NCI-H69 (cell line): ENCODE results near the gene SERPINB3.
"Not testable (repeated sequence)": the region's sequence is repeated elsewhere in the genome, so short reads cannot be mapped to it uniquely, and the experiment has no call there.

ENCODE experiments used
- DNase-seq: peaks from one replicate; lab custom pipeline; 2025; lab: John Stamatoyannopoulos, UW

SERPINB3 gene

DNA sequence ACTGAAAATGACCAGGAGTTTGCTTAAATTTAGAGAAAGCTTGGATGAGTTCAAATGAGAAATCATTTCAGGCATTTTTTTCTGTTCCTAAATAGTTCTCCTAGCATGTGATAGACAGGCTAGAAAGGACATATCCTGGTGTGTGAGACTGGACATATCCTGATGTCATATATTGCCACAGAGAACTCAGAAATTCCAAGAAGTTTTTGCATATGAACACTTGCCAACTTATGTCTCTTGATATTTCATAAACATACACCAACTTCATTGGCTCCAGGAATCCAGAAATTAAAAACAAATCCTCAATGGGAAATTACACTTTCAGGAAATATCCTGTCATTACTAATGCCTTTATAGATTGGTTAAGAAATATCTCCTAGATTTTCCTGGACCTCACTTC, 14.8 kb downstream of the SERPINB3 start:
- no peak for DNase-seq

DNA sequence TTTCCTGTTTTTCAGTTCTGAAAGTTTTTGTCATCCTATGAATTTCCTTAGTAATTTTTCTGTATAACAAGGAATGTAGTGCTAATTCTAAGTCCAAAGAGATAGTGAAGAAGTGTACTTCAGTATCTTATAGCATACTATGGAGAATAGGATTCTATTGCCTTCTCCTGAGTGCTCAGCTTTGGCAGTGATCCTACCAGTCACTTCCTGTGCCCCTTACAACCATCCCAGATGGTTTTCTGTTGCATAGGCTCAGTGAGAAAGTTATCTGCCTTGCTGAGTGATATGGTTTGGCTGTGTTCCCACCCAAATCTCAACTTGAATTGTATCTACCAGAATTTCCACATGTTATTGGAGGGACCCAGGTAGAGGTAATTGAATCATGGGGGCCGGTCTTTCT, 17.0 kb downstream of the SERPINB3 start:
- DNase-seq, result not testable (repeated sequence)

DNA sequence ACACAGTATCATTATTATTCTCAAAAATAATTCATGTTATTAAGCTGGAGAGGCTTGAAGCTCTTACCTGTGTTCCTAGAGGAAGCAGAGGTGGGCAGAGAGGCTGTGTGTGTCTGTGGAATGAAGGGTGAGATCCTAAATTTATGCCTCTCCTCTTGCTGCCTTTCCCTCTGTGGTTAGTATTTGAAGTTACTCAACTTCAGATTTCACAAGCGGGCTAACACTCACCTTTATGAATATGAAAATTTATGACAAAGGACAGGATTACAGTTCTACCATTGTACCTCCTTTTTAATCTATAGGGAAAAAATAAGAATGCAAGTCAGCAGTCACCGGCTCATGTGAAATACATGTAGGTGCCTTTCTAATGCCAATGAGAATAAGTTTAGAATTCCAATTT, 17.6 kb downstream of the SERPINB3 start, which contains the start of gene SERPINB4:
SERPINB4 (minus strand) TSS at position 115 of the 400 bp plus-strand sequence. CDS start 679 bp downstream, outside the sequence.
- DNase-seq, result not testable (repeated sequence)

DNA sequence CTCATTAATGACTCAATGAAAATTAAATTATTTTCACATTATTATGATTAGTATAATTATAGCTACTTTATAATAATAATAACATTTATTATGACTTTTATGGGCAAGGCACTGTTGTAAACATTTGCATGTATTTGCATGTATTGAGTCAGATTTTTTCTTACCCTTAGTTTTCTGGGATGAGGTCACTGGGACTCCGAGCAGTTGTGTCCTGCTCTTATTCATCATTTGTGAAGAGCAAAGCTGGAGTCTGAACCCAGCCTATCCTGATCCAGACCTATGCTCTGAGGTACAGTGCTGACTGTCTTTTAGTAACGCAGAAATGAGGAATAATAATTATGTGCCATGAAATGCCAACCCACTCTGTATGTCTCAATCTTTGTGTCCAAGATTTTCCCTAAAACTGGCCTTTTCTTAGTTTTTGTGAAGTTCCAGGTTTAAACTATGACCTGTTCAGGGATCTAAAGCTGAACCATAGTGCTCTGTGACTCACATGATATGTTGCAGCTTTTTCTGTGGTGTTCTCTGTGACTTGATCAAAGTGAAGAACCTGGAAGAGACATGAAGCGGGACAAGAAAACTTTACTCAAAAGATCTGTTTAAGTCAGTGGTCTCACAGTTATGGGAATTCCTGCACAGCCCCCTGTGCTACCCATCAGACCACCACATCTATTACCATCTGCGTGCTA, 18.9 kb downstream of the SERPINB3 start:
- DNase-seq, result not testable (repeated sequence)

DNA sequence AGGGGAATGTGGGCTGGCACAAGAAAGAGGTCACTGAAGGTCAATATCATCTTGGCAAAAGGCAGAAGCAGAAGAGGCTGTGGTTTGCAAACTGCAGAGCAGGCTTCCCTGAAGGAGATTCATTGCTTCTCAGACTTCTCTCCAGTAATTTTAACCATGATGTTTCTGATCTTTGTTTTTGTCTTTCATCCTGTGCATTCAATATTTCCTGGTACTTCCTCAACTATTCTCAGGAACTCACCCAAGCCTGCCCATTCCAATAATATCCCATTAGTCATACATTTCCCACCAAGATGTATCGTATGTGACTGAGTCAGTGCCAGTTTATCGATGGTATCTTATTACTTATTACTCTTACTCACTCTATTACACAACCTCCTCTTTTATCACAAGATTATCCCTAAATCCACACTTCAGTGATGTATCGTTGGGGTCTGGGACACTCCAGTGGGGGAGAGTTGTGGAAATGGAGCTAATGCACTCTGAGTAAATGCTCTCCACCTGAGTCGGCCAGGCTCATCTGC, 20.5 kb downstream of the SERPINB3 start:
- not testable (repeated sequence) for DNase-seq

DNA sequence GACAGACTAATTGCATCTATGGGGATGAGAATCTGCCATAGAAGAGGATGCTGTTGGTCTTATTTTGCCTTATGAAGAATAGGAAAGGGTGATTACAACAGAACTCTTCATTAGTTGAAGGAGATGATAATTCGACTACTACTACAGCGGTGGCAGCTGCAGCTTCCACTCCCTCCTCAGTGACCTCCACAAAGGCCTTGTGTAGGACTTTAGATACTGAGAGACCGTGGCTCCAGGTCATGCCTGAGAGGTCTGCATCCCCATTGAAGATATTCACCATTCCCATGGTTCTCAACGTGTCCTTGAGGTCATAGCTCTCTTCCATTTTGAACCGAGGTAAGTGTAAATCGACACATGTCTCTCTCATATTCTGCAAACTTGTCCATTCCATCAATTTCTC, 24.0 kb downstream of the SERPINB3 start:
- DNase-seq, result no peak

DNA sequence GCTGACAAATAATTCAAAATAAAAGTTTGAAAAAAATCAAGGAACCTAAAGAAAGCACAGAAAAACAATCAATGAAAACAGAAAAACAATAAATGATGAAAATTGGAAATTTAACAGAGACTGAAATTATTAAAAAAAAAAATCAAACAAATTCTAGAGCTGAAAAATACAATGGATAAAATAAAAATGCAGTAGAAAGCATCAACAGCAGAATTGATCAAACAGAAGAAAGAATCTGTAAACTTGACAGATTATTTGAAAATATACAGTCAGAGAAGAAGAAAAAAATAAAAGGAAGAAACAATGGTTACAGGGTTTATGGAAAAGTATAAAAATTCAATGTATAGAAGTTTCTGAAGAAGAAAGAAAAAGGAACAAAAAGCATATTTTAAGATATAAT, 33.9 kb downstream of the SERPINB3 start:
- no peak for DNase-seq

DNA sequence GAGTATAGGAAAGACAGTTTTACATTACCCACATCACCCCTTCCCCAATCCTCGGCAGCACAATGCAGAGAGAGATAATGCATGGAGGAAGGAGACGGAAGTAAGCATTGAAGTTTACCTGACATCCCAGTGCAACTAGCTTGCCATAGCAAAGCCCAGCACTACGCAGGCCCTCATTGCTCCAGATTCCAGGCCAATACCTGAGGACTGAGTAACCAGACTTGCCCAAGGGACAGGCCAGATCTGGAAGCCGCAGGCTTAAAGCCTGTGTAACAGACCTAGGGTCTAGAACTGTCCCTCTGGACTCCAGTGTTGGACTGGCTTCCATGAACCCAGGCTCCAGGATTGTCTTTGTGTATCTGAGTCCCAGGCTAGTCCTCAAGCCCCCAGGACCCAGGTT, 35.3 kb downstream of the SERPINB3 start:
- DNase-seq, result no peak

DNA sequence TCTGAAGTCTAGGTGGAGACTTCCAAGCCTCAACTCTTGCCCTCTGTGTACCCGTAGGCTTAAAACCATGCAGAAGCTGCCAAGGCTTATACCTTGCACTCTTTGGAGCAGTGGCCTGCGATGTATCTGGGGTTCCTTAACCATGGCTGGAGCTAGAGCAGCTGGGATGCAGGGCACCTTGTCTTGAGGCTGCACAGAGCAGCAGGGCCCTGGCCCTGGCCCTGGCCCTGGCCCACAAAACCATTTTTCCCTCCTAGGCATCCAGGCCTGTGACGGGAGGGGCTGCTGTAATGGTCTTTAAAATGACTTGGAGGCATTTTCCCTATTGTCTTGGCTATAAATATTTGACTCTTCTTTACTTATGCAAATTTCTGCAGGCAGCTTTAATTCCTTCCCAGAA, 36.8 kb downstream of the SERPINB3 start:
- no peak for DNase-seq

DNA sequence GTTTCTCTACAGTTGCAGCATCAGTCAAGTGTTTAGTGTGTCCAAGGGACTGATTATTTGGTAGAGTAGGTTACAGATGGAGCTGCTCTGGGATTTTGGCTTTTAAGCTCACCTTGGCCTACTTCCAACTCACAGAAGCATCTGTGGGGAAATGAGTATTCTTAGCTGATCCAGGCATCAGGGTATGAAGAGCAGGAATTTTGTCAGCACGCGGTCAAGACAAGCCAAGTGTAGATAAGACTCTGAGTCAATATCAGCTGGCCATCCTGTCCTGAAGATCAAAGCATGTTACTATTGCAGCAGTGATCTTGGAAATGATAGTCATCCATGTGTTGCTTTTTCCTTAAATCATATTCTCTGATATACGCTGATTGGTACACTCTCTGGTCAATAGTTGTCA, 42.0 kb downstream of the SERPINB3 start:
- DNase-seq, result peak; percentile 72

DNA sequence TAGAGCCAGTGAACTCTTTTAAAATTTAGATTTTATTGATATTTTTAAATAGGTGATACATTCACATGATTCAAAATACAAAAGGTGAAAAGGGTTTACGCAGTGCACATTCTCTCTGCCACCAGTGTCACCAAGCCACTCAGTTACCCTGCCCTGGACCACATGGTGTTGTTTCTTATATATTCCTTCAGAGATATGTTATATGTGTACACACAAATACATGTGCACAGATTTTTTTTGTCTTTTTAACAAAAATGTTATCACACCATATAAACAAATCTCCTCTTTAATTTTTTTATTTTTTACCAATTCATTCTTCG, 43.8 kb downstream of the SERPINB3 start:
- no peak for DNase-seq

DNA sequence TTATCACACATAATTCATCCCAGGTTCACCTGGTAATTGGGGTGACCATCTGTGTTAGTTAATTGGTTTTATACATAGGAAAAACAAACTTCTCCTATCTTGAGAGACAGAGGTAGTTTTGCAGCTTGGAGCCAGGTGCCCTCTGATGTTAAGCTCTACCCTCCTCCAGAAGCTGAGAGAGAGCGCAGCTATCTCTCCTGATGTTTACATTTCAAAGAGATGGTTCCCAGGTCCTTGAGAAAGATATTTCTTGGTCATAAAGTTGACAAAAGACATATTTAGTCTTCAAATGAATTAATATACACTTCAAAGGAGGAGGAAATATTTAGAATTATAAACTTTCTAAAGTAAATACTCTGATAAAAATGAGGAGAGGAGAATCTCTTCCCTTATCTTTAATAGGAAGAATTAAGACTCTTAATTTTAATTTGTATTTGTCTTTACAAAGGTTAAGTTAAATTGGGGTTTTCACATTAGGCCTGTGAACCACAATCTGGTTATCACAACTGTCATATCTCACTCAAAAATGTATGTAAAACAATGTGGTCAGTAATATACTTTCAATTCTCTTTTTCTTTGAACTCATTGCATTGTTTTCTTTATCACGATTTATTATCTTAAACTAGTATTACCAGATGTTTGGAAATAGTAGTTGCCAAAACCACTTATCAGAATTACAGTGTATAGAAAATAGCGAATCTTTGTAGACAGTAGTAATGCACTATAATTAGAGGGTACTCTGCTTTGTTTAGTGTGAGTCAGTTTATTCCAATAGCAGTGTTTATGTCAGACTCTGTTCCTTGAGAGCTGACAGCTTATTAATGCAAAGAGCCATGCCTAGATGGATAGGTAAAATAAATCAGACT, 44.4 kb downstream of the SERPINB3 start:
- peak; percentile 100 for DNase-seq

DNA sequence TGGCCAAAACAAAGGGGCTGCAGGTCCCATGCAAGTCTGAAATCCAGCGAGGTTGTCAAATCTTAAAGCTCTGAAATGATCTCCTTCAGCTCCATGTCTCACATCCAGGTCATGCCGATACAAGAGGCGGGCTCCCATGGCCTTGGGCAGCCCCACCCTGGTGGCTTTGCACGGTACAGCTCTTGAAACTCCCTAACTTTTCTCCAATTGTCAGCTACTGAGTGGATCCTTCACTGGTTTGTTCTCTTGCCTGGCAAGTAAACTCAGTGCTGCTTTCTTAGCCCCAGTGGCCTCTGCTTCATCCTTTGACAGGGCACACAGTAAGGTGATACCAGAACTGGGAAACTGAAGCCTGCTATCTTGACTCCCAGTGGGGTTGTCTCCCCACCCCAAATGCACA, 48.3 kb downstream of the SERPINB3 start:
- DNase-seq, result no peak

DNA sequence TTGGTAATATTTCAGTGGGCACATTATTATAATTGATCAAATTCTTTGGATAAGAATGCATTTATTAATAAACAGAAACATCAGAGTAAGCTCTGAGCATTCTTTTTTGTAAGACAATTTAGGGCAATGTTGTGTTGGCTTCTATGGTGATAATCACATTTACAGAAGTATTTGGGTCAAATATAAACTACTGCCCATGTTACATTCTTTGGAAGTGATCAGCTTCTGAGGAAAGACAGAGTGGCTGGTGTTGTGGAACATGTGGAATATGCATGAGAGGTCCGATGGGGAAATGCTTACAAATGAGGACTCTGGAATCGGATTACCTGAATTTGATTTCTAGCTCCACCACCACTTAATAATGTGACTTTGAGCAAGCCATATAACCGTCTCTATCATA, 55.2 kb downstream of the SERPINB3 start:
- no peak for DNase-seq
